Measurements from ENCODE around the gene ABHD16B.

ABHD16B gene

GRCh38 chr20:63855363-63856097 lies 5.8 kb upstream of the ABHD16B start:
- no CpG with 5 or more reads among the region's 36 CpGs for WGBS (ENCODE audit: insufficient coverage, insufficient read length)
- Histone ChIP-seq H3K27ac (ENCODE audit: low read length) (no peak overlapping the region), H3K27me3 (ENCODE audit: control insufficient read depth, insufficient read depth, low read length) (no peaks in the 10 kb centered on the region), H3K4me3 (ENCODE audit: low read length) (no peak overlapping the region; the same call in 1 of the 2 replicates), H3K36me3 (ENCODE audit: control insufficient read depth, insufficient read depth, low read length) (no peaks in the 10 kb centered on the region), H3K4me1 (ENCODE audit: control insufficient read depth, insufficient read depth, low read length) (peaks cover 13% of the 10 kb centered on the region), H3K9me3 (ENCODE audit: control insufficient read depth, insufficient read depth, low read length) (no peaks in the 10 kb centered on the region)
- DNase-seq (ENCODE audit: low read depth, low spot score), result no peak

- Histone ChIP-seq H3K4me1 (ENCODE audit: control insufficient read depth, insufficient read depth, low read length) (peaks cover 13% of the 10 kb centered on the region), H3K4me3 (ENCODE audit: low read length) (no peak overlapping the region; the same call in 1 of the 2 replicates)
- no CpG with 5 or more reads among the region's 22 CpGs for WGBS (ENCODE audit: insufficient coverage, insufficient read length)
Observed at GRCh38 chr20:63856098-63856511, 5.2 kb upstream of the ABHD16B start.

GRCh38 chr20:63857764-63858392 lies 3.4 kb upstream of the ABHD16B start:
- WGBS (ENCODE audit: insufficient coverage, insufficient read length), result no CpG with 5 or more reads among the region's 14 CpGs
- DNase-seq (ENCODE audit: low read depth, low spot score), result no peak
- H3K36me3 ChIP-seq (ENCODE audit: control insufficient read depth, insufficient read depth, low read length), result peaks cover 9% of the 10 kb centered on the region
- no peak overlapping the region for H3K27ac ChIP-seq (ENCODE audit: low read length)
- H3K4me1 ChIP-seq (ENCODE audit: control insufficient read depth, insufficient read depth, low read length), result peaks cover 13% of the 10 kb centered on the region
- H3K27me3 ChIP-seq (ENCODE audit: control insufficient read depth, insufficient read depth, low read length), result no peaks in the 10 kb centered on the region
- no peaks in the 10 kb centered on the region for H3K9me3 ChIP-seq (ENCODE audit: control insufficient read depth, insufficient read depth, low read length)
- no peak overlapping the region for H3K4me3 ChIP-seq (ENCODE audit: low read length)

More at GRCh38 chr20:63856098-63856511, 5.2 kb upstream of the ABHD16B start:
- no peak for DNase-seq (ENCODE audit: low read depth, low spot score)
- H3K27ac ChIP-seq (ENCODE audit: low read length), result no peak overlapping the region
- H3K36me3 ChIP-seq (ENCODE audit: control insufficient read depth, insufficient read depth, low read length), result no peaks in the 10 kb centered on the region
- no peaks in the 10 kb centered on the region for H3K9me3 ChIP-seq (ENCODE audit: control insufficient read depth, insufficient read depth, low read length)
- H3K27me3 ChIP-seq (ENCODE audit: control insufficient read depth, insufficient read depth, low read length), result no peaks in the 10 kb centered on the region

GRCh38 chr20:63858393-63859165 lies 2.7 kb upstream of the ABHD16B start:
- no peak for DNase-seq (ENCODE audit: low read depth, low spot score)
- Histone ChIP-seq H3K9me3 (ENCODE audit: control insufficient read depth, insufficient read depth, low read length) (no peaks in the 10 kb centered on the region), H3K36me3 (ENCODE audit: control insufficient read depth, insufficient read depth, low read length) (peaks cover 9% of the 10 kb centered on the region), H3K4me1 (ENCODE audit: control insufficient read depth, insufficient read depth, low read length) (peaks cover 15% of the 10 kb centered on the region), H3K27ac (ENCODE audit: low read length) (no peak overlapping the region), H3K4me3 (ENCODE audit: low read length) (no peak overlapping the region), H3K27me3 (ENCODE audit: control insufficient read depth, insufficient read depth, low read length) (no peaks in the 10 kb centered on the region)
- no CpG with 5 or more reads among the region's 12 CpGs for WGBS (ENCODE audit: insufficient coverage, insufficient read length)

GRCh38 chr20:63859166-63859699 lies 2.1 kb upstream of the ABHD16B start:
- Histone ChIP-seq H3K27ac (ENCODE audit: low read length) (no peak overlapping the region), H3K4me3 (ENCODE audit: low read length) (no peak overlapping the region), H3K27me3 (ENCODE audit: control insufficient read depth, insufficient read depth, low read length) (no peaks in the 10 kb centered on the region), H3K4me1 (ENCODE audit: control insufficient read depth, insufficient read depth, low read length) (peaks cover 14% of the 10 kb centered on the region), H3K36me3 (ENCODE audit: control insufficient read depth, insufficient read depth, low read length) (peaks cover 9% of the 10 kb centered on the region), H3K9me3 (ENCODE audit: control insufficient read depth, insufficient read depth, low read length) (no peaks in the 10 kb centered on the region)
- DNase-seq (ENCODE audit: low read depth, low spot score), result no peak
- no CpG with 5 or more reads among the region's 7 CpGs for WGBS (ENCODE audit: insufficient coverage, insufficient read length)

GRCh38 chr20:63860325-63861051 lies 810 bp upstream of the ABHD16B start:
- no peak overlapping the region for H3K27ac ChIP-seq (ENCODE audit: low read length)
- no CpG with 5 or more reads among the region's 17 CpGs for WGBS (ENCODE audit: insufficient coverage, insufficient read length)

GRCh38 chr20:63861981-63862901 lies 943 bp downstream of the ABHD16B start:
- Histone ChIP-seq H3K36me3 (ENCODE audit: control insufficient read depth, insufficient read depth, low read length) (peaks cover 9% of the 10 kb centered on the region), H3K4me3 (ENCODE audit: low read length) (no peak overlapping the region), H3K4me1 (ENCODE audit: control insufficient read depth, insufficient read depth, low read length) (peaks cover 11% of the 10 kb centered on the region), H3K27me3 (ENCODE audit: control insufficient read depth, insufficient read depth, low read length) (no peaks in the 10 kb centered on the region), H3K9me3 (ENCODE audit: control insufficient read depth, insufficient read depth, low read length) (no peaks in the 10 kb centered on the region), H3K27ac (ENCODE audit: low read length) (no peak overlapping the region)
- DNase-seq (ENCODE audit: low read depth, low spot score), result no peak
- WGBS (ENCODE audit: insufficient coverage, insufficient read length), result no CpG with 5 or more reads among the region's 95 CpGs

More at GRCh38 chr20:63860325-63861051, 810 bp upstream of the ABHD16B start:
- DNase-seq (ENCODE audit: low read depth, low spot score), result no peak
- H3K4me1 ChIP-seq (ENCODE audit: control insufficient read depth, insufficient read depth, low read length), result peaks cover 11% of the 10 kb centered on the region
- H3K36me3 ChIP-seq (ENCODE audit: control insufficient read depth, insufficient read depth, low read length), result peaks cover 9% of the 10 kb centered on the region
- no peaks in the 10 kb centered on the region for H3K9me3 ChIP-seq (ENCODE audit: control insufficient read depth, insufficient read depth, low read length)
- H3K27me3 ChIP-seq (ENCODE audit: control insufficient read depth, insufficient read depth, low read length), result no peaks in the 10 kb centered on the region
- no peak overlapping the region for H3K4me3 ChIP-seq (ENCODE audit: low read length)

GRCh38 chr20:63863021-63863797 lies 1.9 kb downstream of the ABHD16B start:
- Histone ChIP-seq H3K4me1 (ENCODE audit: control insufficient read depth, insufficient read depth, low read length) (peaks cover 8% of the 10 kb centered on the region), H3K27me3 (ENCODE audit: control insufficient read depth, insufficient read depth, low read length) (no peaks in the 10 kb centered on the region), H3K9me3 (ENCODE audit: control insufficient read depth, insufficient read depth, low read length) (no peaks in the 10 kb centered on the region), H3K27ac (ENCODE audit: low read length) (no peak overlapping the region), H3K36me3 (ENCODE audit: control insufficient read depth, insufficient read depth, low read length) (peaks cover 9% of the 10 kb centered on the region), H3K4me3 (ENCODE audit: low read length) (no peak overlapping the region)
- no CpG with 5 or more reads among the region's 18 CpGs for WGBS (ENCODE audit: insufficient coverage, insufficient read length)
- DNase-seq (ENCODE audit: low read depth, low spot score), result no peak
